ENCODE data around the gene TMEM238L.

DNA sequence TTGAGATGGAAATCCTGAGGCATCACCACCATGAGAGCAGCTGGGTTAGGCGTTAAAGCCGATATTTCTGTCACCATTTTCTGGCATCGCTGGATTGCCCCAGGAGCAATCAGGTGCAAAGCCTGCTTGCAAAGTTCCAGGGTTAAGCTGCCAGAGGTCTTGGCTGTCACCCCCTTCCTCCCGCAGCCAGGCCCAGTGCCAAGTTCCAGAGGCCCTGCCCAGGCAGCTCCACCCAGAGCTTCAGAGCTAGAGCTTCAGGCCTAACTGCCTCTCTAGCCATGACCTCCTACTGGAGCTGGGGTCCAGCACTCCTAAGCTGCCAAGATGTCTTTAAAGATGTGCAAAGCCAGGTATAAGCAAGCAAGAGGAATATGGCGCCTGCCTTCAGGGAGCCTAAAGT, 8.8 kb upstream of the TMEM238L start:
- TF ChIP-seq CTCF (IDR thresholded peaks at IDR 0.05 in 8 of 11, conservative IDR thresholded peaks at IDR 0.05 in 3 of 11) (no peak), POLR2A (IDR thresholded peaks at IDR 0.05) (no peak), POLR2AphosphoS5 (IDR thresholded peaks at IDR 0.05) (no peak)
